ENCODE data around the gene PICK1.

GRCh38 chr22:38009000-38009806 is 48.0 kb upstream of the PICK1 start:
- no peak for TF ChIP-seq CTCF (IDR thresholded peaks at IDR 0.05)
- TF ChIP-seq POLR2A (IDR thresholded peaks at IDR 0.05): no peak

Measured in testis (tissue), 2 donors.